HG03520 (cell line): ENCODE measurements around the gene GSTO2.

Experiments
- ATAC-seq: cut with Tn5 transposase; IDR thresholded peaks from one replicate; pipeline ENCODE4 v1.9.1; 2021; ENCODE audit warnings: mild to moderate bottlenecking, moderate library complexity; ENCODE audit not compliant: unreplicated experiment

The GSTO2 gene

GRCh38 chr10:104324221-104324686, 55.3 kb downstream of the GSTO2 start:
- ATAC-seq: no peak

DNA sequence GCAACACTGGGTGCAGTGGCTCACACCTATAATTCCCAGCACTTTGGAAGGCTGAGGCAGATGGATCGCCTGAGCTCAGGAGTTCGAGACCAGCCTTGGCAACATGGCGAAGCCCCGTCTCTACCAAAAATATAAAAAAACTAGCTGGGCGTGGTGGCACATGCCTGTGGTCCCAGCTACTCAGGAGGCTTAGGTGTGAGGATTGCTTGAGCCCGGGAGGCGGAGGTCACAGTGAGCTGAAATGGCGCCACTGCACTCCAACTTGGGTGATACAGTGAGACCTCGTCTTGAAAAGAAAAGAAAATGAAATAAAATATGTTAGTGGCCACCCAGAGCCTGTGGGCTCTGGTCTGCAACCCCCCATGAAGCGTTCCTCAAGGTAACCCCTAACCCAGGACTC, 55.9 kb downstream of the GSTO2 start:
- no peak for ATAC-seq

- ATAC-seq: no peak
Observed at GRCh38 chr10:104325436-104326435, 56.8 kb downstream of the GSTO2 start.

DNA sequence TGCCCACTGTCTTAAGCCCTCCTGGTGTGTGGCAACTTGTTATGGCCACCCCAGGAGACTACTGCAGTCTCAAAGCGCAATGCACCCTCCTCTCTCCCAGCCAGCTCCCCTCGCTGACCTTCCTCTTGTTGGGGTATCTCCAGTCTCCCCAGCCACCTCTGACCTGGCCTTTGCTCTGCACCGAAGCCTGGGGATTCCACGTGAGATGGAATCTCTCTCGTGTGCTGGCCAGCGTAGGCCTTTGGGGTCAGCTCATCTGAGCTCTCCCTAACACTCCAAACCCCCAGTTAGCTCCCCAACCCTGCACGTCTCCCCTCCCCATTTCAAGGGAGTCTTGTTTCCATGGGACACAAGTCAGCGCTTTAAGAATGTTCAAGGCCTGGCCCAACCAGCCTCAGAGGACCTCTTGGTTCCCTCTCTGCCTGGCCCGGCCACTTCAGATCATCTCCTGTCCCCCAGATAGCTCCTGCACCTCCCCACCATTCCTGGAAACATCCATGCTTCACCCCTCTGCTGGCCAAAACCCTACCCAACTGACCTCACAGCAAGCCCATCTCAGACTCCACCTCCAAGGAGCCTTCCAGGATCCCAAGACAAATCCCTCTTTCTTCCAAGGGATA, 58.1 kb downstream of the GSTO2 start:
- ATAC-seq: no peak

- no peak for ATAC-seq
Observed at GRCh38 chr10:104327745-104328645, 59.0 kb downstream of the GSTO2 start.

- peak; percentile 2 for ATAC-seq
Observed at GRCh38 chr10:104328646-104328895, 59.6 kb downstream of the GSTO2 start.

DNA sequence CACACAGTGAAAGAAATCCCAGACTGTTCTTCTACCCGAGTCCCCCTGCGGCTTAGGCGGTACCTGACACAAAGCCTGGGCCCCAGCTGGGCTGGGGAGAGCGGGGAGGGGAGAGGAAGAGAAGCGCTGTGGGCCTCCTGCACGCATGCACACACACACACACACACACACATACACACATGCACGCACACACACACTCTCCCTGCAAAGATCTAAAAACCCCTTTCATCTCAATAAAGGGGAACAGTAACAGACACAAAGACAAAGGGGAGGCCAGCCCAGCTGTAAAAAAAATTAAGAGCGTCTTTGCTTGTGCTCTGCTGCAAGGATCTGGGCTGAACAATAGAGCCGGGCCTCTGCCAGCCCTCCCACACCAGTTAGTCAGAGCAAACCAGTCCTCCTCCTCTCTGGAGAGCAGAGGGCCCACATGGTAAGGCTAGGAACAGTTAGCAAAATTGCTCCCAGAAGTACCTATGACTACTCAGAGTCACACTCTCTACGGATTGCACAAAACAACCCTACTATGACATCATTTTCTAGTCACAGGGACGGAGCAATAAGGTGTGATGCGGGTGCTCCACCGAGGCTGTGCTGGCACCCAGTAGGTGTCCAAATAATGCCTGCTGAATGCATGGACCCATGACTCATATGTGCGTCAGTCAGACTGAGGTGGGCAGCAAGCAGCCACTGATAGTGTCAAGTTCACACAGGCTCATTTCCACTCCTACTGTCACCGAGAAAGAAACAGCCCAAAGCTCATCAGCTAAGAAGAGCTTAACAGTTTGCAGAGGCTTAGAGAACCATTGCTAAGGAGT, 60.1 kb downstream of the GSTO2 start:
- peak; percentile 51 for ATAC-seq

- ATAC-seq: no peak
Observed at GRCh38 chr10:104329735-104330134, 60.8 kb downstream of the GSTO2 start.

DNA sequence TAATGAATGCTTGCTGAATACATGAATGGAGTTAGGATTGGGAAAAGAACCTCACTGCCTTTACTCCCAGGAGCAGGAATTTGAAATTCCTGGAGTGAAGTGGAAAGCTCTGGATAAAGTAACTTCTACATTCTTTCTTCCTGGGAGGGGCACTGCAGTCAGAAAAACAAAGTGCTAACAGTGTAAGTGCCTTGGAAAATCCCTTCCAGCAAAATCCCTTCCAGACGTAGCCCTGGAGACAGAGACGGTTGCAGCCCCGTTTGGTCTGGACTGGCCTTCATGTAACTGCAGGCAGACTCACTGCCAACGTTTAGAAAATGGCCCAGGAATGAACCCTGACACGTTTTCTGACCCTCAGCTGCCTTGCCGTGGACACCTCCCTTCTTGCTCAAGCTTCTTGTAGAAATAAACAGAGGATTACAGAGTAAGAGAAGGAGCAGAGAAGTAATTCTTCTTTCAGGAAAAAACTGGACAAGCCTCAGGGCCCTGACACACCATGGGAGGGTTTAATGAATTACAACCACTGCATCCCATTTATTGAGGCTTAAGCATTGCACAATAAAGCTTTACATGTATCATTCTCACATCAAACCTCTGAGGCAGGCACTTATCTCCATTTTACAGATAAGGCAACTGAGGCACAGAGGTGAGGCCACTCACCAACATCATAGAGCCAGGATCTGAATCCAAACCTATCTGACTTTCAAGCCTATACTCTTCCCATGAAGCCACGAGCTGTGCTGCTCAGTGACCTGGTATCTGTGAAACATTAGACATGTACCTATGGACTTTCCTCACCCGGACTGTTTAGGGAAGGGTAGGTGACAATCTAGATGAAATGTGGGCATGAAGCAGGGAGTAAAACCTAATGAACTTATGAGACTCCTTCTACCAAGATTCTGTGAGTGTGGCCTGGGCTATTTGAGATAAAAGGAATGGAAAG, 61.5 kb downstream of the GSTO2 start:
- no peak for ATAC-seq

DNA sequence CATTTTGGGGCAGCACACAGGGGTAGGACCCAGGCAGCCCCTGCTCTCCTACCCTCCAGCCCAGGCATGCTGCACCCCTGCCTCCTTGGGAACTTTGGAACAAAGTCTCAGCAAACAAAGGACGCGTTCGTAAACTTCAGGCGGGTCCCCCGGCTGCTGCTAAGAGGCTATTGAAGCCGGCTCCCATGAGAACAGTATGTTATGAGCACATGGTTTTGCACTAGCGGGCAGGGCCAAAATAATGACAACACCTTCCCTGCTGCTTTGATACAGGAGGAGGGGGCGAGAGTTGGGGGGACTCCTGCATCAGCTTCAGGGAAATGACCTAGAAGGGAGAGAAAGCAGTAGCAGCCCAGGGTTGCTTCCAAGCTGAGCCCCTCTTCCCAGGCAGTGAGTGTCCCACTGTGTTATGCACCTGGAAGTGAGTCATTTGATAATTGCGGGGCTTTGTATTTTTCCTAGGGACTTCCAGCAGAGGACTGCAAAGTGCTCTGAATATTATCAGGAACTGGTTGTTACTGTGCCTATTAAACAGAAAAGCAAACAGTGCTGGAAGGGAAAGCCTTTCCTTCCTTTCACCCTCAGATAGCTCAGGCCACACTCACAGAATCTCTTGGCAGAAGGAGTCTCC, 62.3 kb downstream of the GSTO2 start:
- no peak for ATAC-seq

DNA sequence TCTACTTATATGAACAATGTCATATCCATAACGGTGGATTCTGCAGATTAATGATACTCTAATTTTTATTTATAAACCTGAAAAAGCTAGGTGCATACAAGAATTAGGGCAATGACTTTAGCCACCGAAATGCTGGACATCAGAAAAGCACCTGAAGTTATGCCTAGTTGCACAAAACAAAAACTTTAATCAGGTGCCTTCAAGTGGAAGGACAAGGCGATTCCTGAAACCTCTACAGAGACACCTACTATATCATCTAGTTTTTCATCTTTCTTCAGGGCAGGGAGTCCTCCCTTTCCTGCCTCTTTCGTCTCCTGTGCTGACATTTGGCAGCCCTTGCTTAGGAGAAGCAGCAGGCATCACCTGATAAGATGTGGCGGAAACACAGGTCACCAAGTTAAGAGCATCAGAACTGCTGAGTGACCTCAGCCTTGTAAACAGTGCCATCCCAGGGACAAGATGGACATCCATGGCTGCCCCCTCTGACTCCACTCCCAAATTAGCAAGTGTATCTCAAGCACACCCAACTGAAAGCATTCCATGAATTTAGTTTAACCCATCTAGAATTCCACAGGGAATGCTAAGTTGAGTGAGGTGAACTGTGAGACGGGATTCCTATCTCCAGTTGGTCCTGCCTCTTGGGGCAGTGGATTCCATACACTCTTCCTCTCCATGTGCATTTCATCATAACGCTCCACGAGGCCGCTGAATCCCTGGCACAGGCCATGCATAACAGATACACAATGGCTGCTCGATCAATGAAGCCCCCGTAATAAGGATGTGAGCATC, 63.5 kb downstream of the GSTO2 start:
- no peak for ATAC-seq

DNA sequence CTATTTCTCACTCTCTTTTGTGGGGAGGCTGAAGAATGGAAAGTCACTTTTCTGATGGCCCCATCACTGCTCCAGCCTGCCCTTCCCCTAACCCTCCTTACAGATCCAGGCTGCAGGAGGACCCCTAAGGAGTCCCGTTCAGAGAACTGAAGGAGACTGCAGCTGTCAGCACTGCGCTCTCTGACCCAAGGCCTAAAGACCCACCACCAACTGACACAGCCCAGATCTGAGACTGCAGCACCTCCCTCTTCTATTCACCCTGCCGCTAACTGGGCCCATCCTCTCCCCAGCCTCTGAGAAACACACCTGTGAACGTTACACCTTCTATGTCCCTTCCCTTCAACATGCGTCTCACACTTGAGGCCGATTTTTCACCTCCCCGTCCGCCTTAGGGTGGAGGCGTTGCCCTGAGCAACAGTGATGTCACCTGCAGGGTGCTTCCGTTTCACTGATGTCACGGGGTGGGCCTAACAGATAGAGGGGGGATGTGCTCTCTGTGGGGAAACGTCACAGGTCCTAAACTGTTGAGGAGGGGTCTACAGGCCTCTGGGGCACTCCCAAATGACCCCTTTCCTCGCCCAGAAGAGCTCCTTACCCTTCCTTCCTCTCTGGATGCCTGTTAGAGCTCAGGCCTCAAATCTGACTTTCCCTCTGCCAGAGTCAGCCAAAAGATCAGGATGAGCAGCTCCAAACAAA, 64.2 kb downstream of the GSTO2 start:
- ATAC-seq: no peak

DNA sequence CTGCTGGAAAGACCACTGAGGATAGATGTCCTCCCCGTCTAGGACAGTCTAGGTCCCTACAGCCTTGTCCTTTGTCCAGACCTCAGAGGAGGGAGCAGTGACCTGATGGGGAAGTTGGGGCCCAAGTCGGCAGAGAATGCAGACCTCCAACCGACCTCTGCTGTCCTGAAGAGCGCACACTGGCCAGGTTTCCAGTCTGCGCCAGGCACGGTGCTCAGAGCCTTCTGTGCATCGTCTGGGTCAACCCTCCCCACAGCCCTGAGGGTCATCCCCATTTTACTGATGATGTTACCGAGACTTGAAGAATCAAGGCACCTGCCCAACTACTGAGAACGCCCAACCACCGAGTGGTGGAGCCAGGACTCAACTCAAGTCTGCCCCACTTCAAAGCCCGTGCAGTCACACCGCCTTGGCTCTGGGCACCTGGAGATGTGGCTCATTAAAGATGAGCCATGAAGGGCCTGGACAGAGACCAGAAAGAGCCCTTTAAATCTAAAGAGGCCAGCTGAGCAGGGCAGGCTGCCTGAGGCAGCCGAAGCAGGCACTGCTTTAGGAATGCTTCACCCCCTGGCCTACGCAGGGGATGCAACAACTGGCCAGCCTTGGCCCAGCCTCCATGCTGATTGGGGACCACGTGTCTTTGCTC, 64.9 kb downstream of the GSTO2 start:
- no peak for ATAC-seq

GRCh38 chr10:104334561-104334960, 65.6 kb downstream of the GSTO2 start:
- no peak for ATAC-seq

- ATAC-seq: no peak
Observed at GRCh38 chr10:104334965-104335650, 66.1 kb downstream of the GSTO2 start.

- no peak for ATAC-seq
Observed at GRCh38 chr10:104336821-104337467, 68.0 kb downstream of the GSTO2 start.
